GM18951 (cell line): Measurements from ENCODE around the gene NXT1.
"Not testable (repeated sequence)": the region's sequence is repeated elsewhere in the genome, so short reads cannot be mapped to it uniquely, and the experiment has no call there.

ENCODE experiments used
- POLR2A ChIP-seq: IDR thresholded peaks from 4 replicates; pipeline ENCODE4 v1.6.1; 2011; ENCODE audit warnings: mild to moderate bottlenecking; ENCODE audit not compliant: insufficient read length, insufficient read depth; ENCODE audit errors: extremely low read depth
- in situ Hi-C: fragments of 300-500 bp; cut with MboI; formaldehyde crosslinking; loops from one replicate; pipeline ENCODE4 v1.12.0; 2022; ENCODE audit warnings: low sequenced_read_pairs, mixed read lengths, inconsistent platforms; ENCODE audit not compliant: unreplicated experiment

The NXT1 gene

GRCh38 chr20:23337312-23337711, 13.3 kb upstream of the NXT1 start:
- in situ Hi-C loops, result no loop called here
- TF ChIP-seq POLR2A, result no peak

- in situ Hi-C loops, result no loop called here
- no peak for TF ChIP-seq POLR2A
Measured at GRCh38 chr20:23339986-23340385, 10.6 kb upstream of the NXT1 start.

- TF ChIP-seq POLR2A, result no peak
Measured at GRCh38 chr20:23340524-23340923, 10.1 kb upstream of the NXT1 start.

GRCh38 chr20:23341073-23341472, 9.5 kb upstream of the NXT1 start:
- in situ Hi-C loops, result no loop called here

More at GRCh38 chr20:23340524-23340923, 10.1 kb upstream of the NXT1 start:
- in situ Hi-C loops, result no loop called here

GRCh38 chr20:23343590-23343989, 7.0 kb upstream of the NXT1 start:
- in situ Hi-C loops, result no loop called here

More at GRCh38 chr20:23341073-23341472, 9.5 kb upstream of the NXT1 start:
- no peak for TF ChIP-seq POLR2A

GRCh38 chr20:23344336-23344735, 6.3 kb upstream of the NXT1 start:
- in situ Hi-C loops, result no loop called here
- TF ChIP-seq POLR2A, result no peak

More at GRCh38 chr20:23343590-23343989, 7.0 kb upstream of the NXT1 start:
- TF ChIP-seq POLR2A, result no peak

- in situ Hi-C loops, result no loop called here
- TF ChIP-seq POLR2A, result no peak
Measured at GRCh38 chr20:23346002-23346401, 4.6 kb upstream of the NXT1 start.

- in situ Hi-C loops, result no loop called here
Measured at GRCh38 chr20:23347791-23348190, 2.8 kb upstream of the NXT1 start.

GRCh38 chr20:23348510-23348909, 2.1 kb upstream of the NXT1 start:
- in situ Hi-C loops, result not testable (repeated sequence)

More at GRCh38 chr20:23347791-23348190, 2.8 kb upstream of the NXT1 start:
- no peak for TF ChIP-seq POLR2A

GRCh38 chr20:23349338-23350195, 1.0 kb upstream of the NXT1 start:
- in situ Hi-C loops, result no loop called here
- TF ChIP-seq POLR2A, result no peak

GRCh38 chr20:23350904-23351838, 580 bp downstream of the NXT1 start:
- in situ Hi-C loops, result no loop called here
- TF ChIP-seq POLR2A, result peak; percentile 24

- in situ Hi-C loops, result no loop called here
Measured at GRCh38 chr20:23356203-23356602, 5.6 kb downstream of the NXT1 start.

GRCh38 chr20:23357767-23358562, 7.4 kb downstream of the NXT1 start:
- in situ Hi-C loops, result no loop called here
- peak; percentile 75 for TF ChIP-seq POLR2A

More at GRCh38 chr20:23356203-23356602, 5.6 kb downstream of the NXT1 start:
- TF ChIP-seq POLR2A, result no peak
